Measurements from ENCODE around the gene PAX3. TPM values are rescaled to one million over a fixed set of nuclear protein-coding genes. Genes with fewer than 3 reads are reported as not detected.

PAX3 gene
- total and polyA plus RNA-seq, 2 of the 13 experiments (the other 11 are each of a cell fraction or from before 2014, with no cell fraction given), result 0.07 TPM; not detected in 1

GRCh38 chr2:222218786-222219185 is 80.0 kb downstream of the PAX3 start:
- no peaks in the 10 kb centered on the region for H3K79me2 ChIP-seq (ENCODE audit: insufficient read depth, low read length)
- BruUV-seq (replicated peaks), result no TSS peak
- no peaks in the 10 kb centered on the region for H3K9me3 ChIP-seq (ENCODE audit: low read length)
- no peak overlapping the region for H3K9ac ChIP-seq (ENCODE audit: insufficient read depth, low read depth, low read length)
- no peak overlapping the region for H3K27ac ChIP-seq (ENCODE audit: extremely low read length, insufficient read depth, low read length)
- ChIA-PET CTCF (ENCODE audit: low intra/inter-chr PET ratio, low total read pairs) (no interaction called here), POLR2A (no interaction called here)
- WGBS (ENCODE audit: low lambda C conversion rate), result 7% methylated on average over 6 of the region's 6 CpGs
- H3K4me3 ChIP-seq (replicated peaks in 1 of 3; ENCODE audit: insufficient read depth in 1 of 3, low read depth in 2 of 3, low read length in 3 of 3), result no peak overlapping the region
- no peaks in the 10 kb centered on the region for H4K20me1 ChIP-seq (ENCODE audit: insufficient read depth, low read length)
- intact Hi-C loops (cut with micrococcal nuclease; ENCODE audit: unreplicated experiment), result no loop called here
- ATAC-seq (no peak), DNase-seq (ENCODE audit: low spot score) (no peak), FAIRE-seq (no peak)
- no peaks in the 10 kb centered on the region for H3K36me3 ChIP-seq (replicated peaks in 1 of 2; ENCODE audit: control insufficient read depth in 1 of 2, insufficient read depth in 2 of 2, low read length in 2 of 2)
- no peaks in the 10 kb centered on the region for H3K4me1 ChIP-seq (ENCODE audit: insufficient read depth, low read length)
- TF ChIP-seq ZNF615 (CRISPR knock-in tag; IDR thresholded peaks at IDR 0.05; ENCODE audit: borderline replicate concordance) (no peak), HBP1 (CRISPR knock-in tag; IDR thresholded peaks at IDR 0.05; ENCODE audit: low read depth) (no peak), FOSL1 (CRISPR knock-in tag; IDR thresholded peaks at IDR 0.05; ENCODE audit: borderline replicate concordance) (no peak), THAP8 (CRISPR knock-in tag; IDR thresholded peaks at IDR 0.05; ENCODE audit: borderline replicate concordance) (no peak), REL (CRISPR knock-in tag; conservative IDR thresholded peaks at IDR 0.05) (no peak)
- peaks cover 0 to 10% of the 10 kb centered on the region in 2 experiments; a peak in 3 of 5 replicates for H3K27me3 ChIP-seq (ENCODE audit: control insufficient read depth in 1 of 2, insufficient read depth in 2 of 2, low read length in 2 of 2)
- no peak overlapping the region for H2AFZ ChIP-seq (ENCODE audit: low read length)
- no peak overlapping the region for H3K4me2 ChIP-seq (ENCODE audit: low read depth, low read length)
- in situ Hi-C loops (cut with HindIII; ENCODE audit: extremely low pct_ligation_motif_present, low pct_unique_long_range_greater_than_20kb), result no loop called here

- Histone ChIP-seq H3K79me2 (ENCODE audit: insufficient read depth, low read length) (no peaks in the 10 kb centered on the region), H3K4me2 (ENCODE audit: low read depth, low read length) (no peak overlapping the region), H3K9me3 (ENCODE audit: low read length) (no peaks in the 10 kb centered on the region), H3K36me3 (replicated peaks in 1 of 2; ENCODE audit: control insufficient read depth in 1 of 2, insufficient read depth in 2 of 2, low read length in 2 of 2) (no peaks in the 10 kb centered on the region), H3K4me1 (ENCODE audit: insufficient read depth, low read length) (no peaks in the 10 kb centered on the region), H4K20me1 (ENCODE audit: insufficient read depth, low read length) (no peaks in the 10 kb centered on the region), H3K27ac (ENCODE audit: extremely low read length, insufficient read depth, low read length) (no peak overlapping the region), H3K9ac (ENCODE audit: insufficient read depth, low read depth, low read length) (no peak overlapping the region), H2AFZ (ENCODE audit: low read length) (no peak overlapping the region), H3K4me3 (replicated peaks in 1 of 3; ENCODE audit: insufficient read depth in 1 of 3, low read depth in 2 of 3, low read length in 3 of 3) (no peak overlapping the region), H3K27me3 (ENCODE audit: control insufficient read depth in 1 of 2, insufficient read depth in 2 of 2, low read length in 2 of 2) (peaks cover 0 to 10% of the 10 kb centered on the region in 2 experiments; a peak in 2 of 5 replicates)
- in situ Hi-C loops (cut with HindIII; ENCODE audit: extremely low pct_ligation_motif_present, low pct_unique_long_range_greater_than_20kb) (no loop called here), intact Hi-C loops (cut with micrococcal nuclease; ENCODE audit: unreplicated experiment) (no loop called here)
- 0% methylated on average over 1 of the region's 1 CpG for WGBS (ENCODE audit: low lambda C conversion rate)
- no peak for ATAC-seq
- ChIA-PET CTCF (ENCODE audit: low intra/inter-chr PET ratio, low total read pairs) (no interaction called here), POLR2A (no interaction called here)
- no TSS peak for BruUV-seq (replicated peaks)
- FAIRE-seq, result no peak
- no peak for DNase-seq (ENCODE audit: low spot score)
- no peak for TF ChIP-seq MAFF (IDR thresholded peaks at IDR 0.05; ENCODE audit: low read depth, low read length)
- TF ChIP-seq MEIS1 (CRISPR knock-in tag; IDR thresholded peaks at IDR 0.05; ENCODE audit: borderline replicate concordance), result no peak
- TF ChIP-seq KAT2B (IDR thresholded peaks at IDR 0.05; ENCODE audit: borderline replicate concordance, low read depth, low read length), result no peak
- no peak for TF ChIP-seq ZMYM3 (CRISPR knock-in tag; IDR thresholded peaks at IDR 0.05)
- no peak for TF ChIP-seq SAP130 (CRISPR knock-in tag; IDR thresholded peaks at IDR 0.05; ENCODE audit: low read depth)
- TF ChIP-seq RAD51 (IDR thresholded peaks at IDR 0.05; ENCODE audit: borderline replicate concordance), result no peak
- no peak for TF ChIP-seq ZNF615 (CRISPR knock-in tag; IDR thresholded peaks at IDR 0.05; ENCODE audit: borderline replicate concordance)
- no peak for TF ChIP-seq HOXA9 (CRISPR knock-in tag; IDR thresholded peaks at IDR 0.05; ENCODE audit: borderline replicate concordance)
- no peak for TF ChIP-seq MEIS2 (CRISPR knock-in tag; IDR thresholded peaks at IDR 0.05)
- no peak for TF ChIP-seq ZNF710 (CRISPR knock-in tag; IDR thresholded peaks at IDR 0.05; ENCODE audit: borderline replicate concordance)
Measured at GRCh38 chr2:222217712-222218111, 81.1 kb downstream of the PAX3 start.
